ENCODE results near the gene SDHB.

GRCh38 chr1:16969651-16970050, 84.2 kb downstream of the SDHB start:
- no peak for TF ChIP-seq CTCF (optimal IDR thresholded peaks at IDR 0.05 in 1 of 3, IDR thresholded peaks at IDR 0.05 in 1 of 3, conservative IDR thresholded peaks at IDR 0.05 in 1 of 3; ENCODE audit: extremely low read depth in 1 of 3, insufficient read depth in 2 of 3, low read length in 3 of 3)
- TF ChIP-seq EZH2 (IDR thresholded peaks at IDR 0.05; ENCODE audit: low read length) = no peak

Measured in keratinocyte (primary cell).